GM18526 (cell line): ENCODE results near the gene SLC26A3.
A peak's percentile ranks its signal among the peaks of the same experiment; 100 is the strongest.

Source experiments
- POLR2A ChIP-seq: IDR thresholded peaks from 3 replicates; pipeline ENCODE4 v1.6.1; 2011; ENCODE audit not compliant: insufficient read length; ENCODE audit errors: extremely low read depth

The SLC26A3 gene

GRCh38 chr7:107779647-107780099, 23.4 kb downstream of the SLC26A3 start:
- no peak for TF ChIP-seq POLR2A

DNA sequence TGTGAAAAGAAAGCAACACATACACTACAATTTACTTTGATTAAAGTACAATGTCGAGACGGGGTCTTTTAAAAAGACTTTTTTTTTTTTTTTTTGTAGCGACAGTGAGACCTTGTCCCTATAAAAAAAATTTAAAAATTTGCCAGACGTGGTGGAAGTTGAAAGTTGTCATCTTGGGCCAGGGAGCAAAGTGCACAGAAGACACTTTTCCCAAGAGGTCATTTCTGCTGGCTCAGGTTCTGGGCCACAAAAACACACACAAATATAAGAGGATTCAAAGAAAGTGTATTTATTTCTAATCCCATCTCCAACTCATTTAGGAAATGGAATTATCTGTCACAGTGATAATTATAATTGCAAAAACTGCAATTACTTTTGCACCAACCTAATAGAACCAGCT, 24.7 kb downstream of the SLC26A3 start:
- no peak for TF ChIP-seq POLR2A

DNA sequence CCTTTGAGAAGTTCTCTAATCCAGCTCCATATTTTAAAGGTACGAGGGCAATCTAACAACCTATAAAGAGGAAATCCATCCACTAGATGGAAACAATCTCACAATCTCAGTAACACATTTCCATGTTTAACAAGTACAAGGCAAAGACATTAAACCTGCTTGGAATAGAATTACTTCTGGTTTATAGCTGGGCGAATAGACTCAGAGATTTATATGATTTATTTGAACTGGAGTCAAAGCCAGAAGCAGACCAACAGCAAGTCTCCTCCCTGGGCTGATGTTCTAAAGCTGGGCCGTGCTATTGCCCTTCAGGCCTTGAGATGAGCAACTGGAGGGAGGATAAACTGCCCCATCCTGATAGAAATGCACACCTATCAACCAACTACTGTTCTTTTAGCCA, 25.3 kb downstream of the SLC26A3 start:
- TF ChIP-seq POLR2A, result no peak

- no peak for TF ChIP-seq POLR2A
These were observed 30.0 kb downstream of the SLC26A3 start for GRCh38 chr7:107773027-107773426.

DNA sequence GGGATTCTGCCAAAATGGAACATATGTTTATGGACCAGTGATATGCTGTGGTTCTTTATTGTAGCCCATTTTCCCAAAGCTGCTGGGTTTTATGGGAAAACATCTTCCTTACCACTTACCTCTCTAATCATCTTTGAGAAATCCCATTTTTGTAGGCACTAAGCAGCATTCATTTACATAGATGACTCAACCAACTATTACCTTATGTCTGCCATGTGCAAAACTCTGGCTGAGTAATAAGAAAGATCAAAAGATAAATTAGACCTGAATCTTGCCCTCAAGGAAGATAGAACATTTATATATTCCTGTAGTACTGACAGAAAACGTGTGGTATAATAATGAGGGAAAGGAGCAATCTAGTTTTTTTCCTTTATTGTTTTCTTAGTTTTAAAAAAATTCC, 34.8 kb downstream of the SLC26A3 start:
- TF ChIP-seq POLR2A, result no peak

DNA sequence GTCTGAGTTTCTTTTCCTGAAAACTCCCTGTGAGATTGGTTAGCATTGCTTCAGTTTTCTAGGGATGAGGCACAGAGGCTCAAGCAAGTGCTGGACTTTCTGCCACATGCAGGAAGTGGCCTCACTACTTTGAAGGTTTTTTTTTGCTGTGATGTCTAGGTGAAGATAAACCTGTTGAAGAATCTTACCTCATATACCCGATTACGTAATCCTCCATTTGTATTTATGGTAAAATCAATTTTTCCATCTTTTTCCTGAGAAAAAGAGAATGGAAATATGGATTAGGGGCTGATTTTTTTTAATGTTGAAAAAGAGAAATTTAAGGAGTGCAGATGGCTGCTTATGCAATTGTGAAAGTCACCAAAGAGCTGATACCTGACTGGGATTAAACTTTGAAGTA, 35.6 kb downstream of the SLC26A3 start:
- no peak for TF ChIP-seq POLR2A

DNA sequence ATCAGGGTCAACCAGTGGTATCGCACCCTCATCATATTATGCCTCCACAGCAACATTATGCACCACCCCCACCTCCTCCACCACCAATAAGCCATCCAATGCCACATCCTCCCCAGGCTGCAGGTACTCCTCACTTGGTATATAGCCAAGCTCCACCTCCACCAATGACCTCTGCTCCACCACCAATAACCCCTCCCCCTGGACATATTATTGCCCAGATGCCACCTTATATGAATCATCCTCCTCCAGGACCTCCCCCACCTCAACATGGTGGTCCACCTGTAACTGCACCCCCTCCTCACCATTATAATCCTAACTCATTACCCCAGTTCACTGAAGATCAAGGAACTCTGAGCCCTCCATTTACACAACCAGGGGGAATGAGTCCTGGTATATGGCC, 44.4 kb downstream of the SLC26A3 start:
- no peak for TF ChIP-seq POLR2A

GRCh38 chr7:107754642-107755041, 48.4 kb downstream of the SLC26A3 start:
- TF ChIP-seq POLR2A, result no peak

- TF ChIP-seq POLR2A, result no peak
These were observed 51.9 kb downstream of the SLC26A3 start for GRCh38 chr7:107751113-107751512.

GRCh38 chr7:107746006-107746405, 57.0 kb downstream of the SLC26A3 start:
- no peak for TF ChIP-seq POLR2A

DNA sequence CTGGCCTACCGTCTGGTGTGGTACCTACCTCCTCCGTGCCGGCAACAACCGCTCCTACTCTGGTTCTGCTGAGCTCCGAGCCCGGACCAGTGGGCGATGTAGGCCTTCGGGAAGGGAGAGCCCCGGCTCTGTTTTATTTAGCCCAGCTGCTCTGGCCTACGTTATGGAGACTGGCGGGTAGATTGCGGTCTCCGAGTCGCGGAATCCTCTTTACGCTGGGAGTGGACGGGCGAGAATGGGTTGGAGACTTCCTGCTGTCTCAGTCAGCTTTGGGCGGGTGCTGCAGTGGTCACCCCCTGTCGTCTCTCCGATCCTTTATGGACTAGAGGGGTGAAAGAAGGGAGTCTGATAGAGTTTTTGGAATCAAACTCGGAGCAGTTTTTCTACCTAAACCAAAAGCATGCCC, 58.7 kb downstream of the SLC26A3 start:
- no peak for TF ChIP-seq POLR2A

DNA sequence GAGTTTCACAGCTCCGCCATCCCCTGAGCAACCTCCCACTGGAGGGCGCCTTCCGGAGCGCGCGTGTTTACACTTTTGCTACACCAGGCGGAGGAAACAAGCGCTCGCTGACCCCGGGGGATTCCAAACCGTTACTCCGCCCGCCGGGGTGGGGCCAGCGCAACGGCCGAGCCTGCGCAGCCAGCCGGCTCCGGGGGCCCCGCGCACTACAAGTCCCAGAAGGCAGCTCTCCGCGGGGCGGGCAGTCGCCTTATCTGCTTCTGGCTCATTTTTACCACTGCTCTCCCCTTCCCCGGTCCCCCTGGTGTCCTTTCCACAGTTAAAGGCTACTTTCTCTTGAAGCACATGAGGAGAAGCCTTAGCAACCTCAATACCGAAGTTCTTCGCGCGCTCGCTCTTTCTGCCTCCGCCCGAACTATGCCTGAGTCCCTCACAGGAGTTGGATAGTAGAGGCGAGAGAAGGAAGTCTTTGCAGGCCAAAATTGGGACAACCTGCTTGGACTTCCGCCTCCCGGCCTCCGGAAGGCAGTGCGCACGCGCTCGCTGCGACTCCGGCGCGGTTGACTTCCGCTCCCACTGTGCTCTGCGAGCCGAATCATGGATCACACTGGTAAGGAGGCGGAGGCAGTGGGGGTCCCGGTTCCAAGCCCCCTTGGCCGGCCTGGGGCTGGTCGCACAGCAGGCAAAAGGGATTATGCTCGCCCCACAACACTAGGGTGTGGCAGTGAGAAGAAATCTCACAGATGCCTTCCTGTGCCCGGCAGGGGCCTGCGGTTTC, 59.3 kb downstream of the SLC26A3 start, which contains the start of gene CBLL1:
TSS of gene CBLL1 (plus strand) at position 576 of the 778 bp plus-strand sequence. CDS start at position 598, 22 bp downstream.
- TF ChIP-seq POLR2A, result peak; percentile 75

GRCh38 chr7:107742678-107743566, 60.1 kb downstream of the SLC26A3 start:
- TF ChIP-seq POLR2A, result no peak

DNA sequence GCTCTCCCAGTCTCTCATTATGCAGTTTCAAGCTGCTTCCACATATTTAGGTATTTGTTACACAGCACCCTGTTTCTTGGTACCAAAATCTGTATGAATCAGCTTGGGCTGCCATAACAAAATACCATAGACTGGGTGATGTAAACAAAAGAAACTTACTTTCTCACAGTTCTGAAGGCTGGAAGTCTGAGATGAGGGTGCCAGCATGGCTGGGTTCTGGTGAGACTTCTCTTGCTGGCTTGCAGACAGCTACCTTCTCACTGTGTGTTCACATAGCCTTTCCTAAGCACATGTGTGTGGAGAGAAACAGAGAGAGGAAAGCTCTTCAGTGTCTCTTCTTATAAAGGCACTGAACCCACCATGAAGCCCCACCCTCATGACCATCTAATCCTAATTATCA, 74.7 kb downstream of the SLC26A3 start:
- no peak for TF ChIP-seq POLR2A

- TF ChIP-seq POLR2A, result no peak
These were observed 76.5 kb downstream of the SLC26A3 start for GRCh38 chr7:107726356-107727130.
